K562 (cell line): ENCODE data around the gene GJB4.

Experiments used
- ASH1L ChIP-seq: fragments of 450-650 bp; IDR thresholded peaks from 2 replicates; pipeline ENCODE4 v1.6.1; 2018; ENCODE audit warnings: borderline replicate concordance, mild to moderate bottlenecking, low read depth; ENCODE audit not compliant: partially characterized antibody
- BRCA1 ChIP-seq, 2 experiments: fragments of 450-650 bp in 1 of 2; sonication (generic) in 1 of 2; formaldehyde crosslinking in 1 of 2; IDR thresholded peaks; 2 replicates each; pipeline versions ENCODE4 v1.5.0 to v1.6.1; 2017 to 2020; ENCODE audit warnings: mild to moderate bottlenecking in 1 of 2, missing genetic modification reagents in 1 of 2
- ETV5 ChIP-seq: sonication (generic); formaldehyde crosslinking; IDR thresholded peaks from 2 replicates; pipeline ENCODE4 v1.4.0; 2020; ENCODE audit warnings: low read depth, mild to moderate bottlenecking, missing genetic modification reagents
- MXI1 ChIP-seq: IDR thresholded peaks from 2 replicates; pipeline ENCODE4 v1.6.1; 2011; ENCODE audit warnings: low read depth, mild to moderate bottlenecking, improper control_type of control experiment, low read length
- NKRF ChIP-seq: fragments of 450-650 bp; IDR thresholded peaks from 2 replicates; pipeline ENCODE4 v1.6.1; 2016; ENCODE audit warnings: borderline replicate concordance
- OTX1 ChIP-seq: fragments of 450-650 bp; formaldehyde crosslinking; IDR thresholded peaks from 2 replicates; pipeline ENCODE4 v1.4.0; 2022; ENCODE audit warnings: mild to moderate bottlenecking
- PTTG1 ChIP-seq: fragments of 450-650 bp; IDR thresholded peaks from 2 replicates; pipeline ENCODE4 v1.6.1; 2016; ENCODE audit warnings: low read depth, mild to moderate bottlenecking, missing genetic modification characterization, missing compliant biosample characterization
- SPI1 ChIP-seq: IDR thresholded peaks from 2 replicates; pipeline ENCODE4 v1.6.1; 2011; ENCODE audit warnings: low read depth, low read length, control low read depth, borderline replicate concordance
- ZNF274 ChIP-seq: IDR thresholded peaks from 2 replicates; pipeline ENCODE4 v1.6.1; 2011; ENCODE audit warnings: low read depth, mild to moderate bottlenecking, low read length, moderate library complexity, borderline replicate concordance
- ZNF384 ChIP-seq: IDR thresholded peaks from 2 replicates; pipeline ENCODE4 v1.6.1; 2012; ENCODE audit warnings: low read depth, low read length, improper control_type of control experiment
- ZZZ3 ChIP-seq: fragments of 450-650 bp; IDR thresholded peaks from 2 replicates; pipeline ENCODE4 v1.6.1; 2016; ENCODE audit warnings: antibody characterized with exemption, mild to moderate bottlenecking, moderate library complexity
- TF ChIP-seq, protein P1 (sequence below): fragments of 450-650 bp; IDR thresholded peaks from 2 replicates; pipeline ENCODE4 v1.6.1; 2017; ENCODE audit warnings: antibody characterized with exemption
- TF ChIP-seq, protein P2 (sequence below): fragments of 250-450 bp; sonication (Bioruptor Pico); IDR thresholded peaks from 2 replicates; pipeline ENCODE4 v1.5.0; 2022; ENCODE audit warnings: mild to moderate bottlenecking

- TF ChIP-seq SPI1, result no peak
- TF ChIP-seq, protein P1, sequence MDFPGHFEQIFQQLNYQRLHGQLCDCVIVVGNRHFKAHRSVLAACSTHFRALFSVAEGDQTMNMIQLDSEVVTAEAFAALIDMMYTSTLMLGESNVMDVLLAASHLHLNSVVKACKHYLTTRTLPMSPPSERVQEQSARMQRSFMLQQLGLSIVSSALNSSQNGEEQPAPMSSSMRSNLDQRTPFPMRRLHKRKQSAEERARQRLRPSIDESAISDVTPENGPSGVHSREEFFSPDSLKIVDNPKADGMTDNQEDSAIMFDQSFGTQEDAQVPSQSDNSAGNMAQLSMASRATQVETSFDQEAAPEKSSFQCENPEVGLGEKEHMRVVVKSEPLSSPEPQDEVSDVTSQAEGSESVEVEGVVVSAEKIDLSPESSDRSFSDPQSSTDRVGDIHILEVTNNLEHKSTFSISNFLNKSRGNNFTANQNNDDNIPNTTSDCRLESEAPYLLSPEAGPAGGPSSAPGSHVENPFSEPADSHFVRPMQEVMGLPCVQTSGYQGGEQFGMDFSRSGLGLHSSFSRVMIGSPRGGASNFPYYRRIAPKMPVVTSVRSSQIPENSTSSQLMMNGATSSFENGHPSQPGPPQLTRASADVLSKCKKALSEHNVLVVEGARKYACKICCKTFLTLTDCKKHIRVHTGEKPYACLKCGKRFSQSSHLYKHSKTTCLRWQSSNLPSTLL, result no peak
- TF ChIP-seq, protein P2, sequence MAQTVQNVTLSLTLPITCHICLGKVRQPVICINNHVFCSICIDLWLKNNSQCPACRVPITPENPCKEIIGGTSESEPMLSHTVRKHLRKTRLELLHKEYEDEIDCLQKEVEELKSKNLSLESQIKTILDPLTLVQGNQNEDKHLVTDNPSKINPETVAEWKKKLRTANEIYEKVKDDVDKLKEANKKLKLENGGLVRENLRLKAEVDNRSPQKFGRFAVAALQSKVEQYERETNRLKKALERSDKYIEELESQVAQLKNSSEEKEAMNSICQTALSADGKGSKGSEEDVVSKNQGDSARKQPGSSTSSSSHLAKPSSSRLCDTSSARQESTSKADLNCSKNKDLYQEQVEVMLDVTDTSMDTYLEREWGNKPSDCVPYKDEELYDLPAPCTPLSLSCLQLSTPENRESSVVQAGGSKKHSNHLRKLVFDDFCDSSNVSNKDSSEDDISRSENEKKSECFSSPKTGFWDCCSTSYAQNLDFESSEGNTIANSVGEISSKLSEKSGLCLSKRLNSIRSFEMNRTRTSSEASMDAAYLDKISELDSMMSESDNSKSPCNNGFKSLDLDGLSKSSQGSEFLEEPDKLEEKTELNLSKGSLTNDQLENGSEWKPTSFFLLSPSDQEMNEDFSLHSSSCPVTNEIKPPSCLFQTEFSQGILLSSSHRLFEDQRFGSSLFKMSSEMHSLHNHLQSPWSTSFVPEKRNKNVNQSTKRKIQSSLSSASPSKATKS (CRISPR knock-in tag), result no peak
- no peak for TF ChIP-seq MXI1
- no peak for TF ChIP-seq PTTG1 (tag)
- no peak for TF ChIP-seq BRCA1 (IDR thresholded peaks at IDR 0.05)
- TF ChIP-seq BRCA1 (CRISPR knock-in tag; IDR thresholded peaks at IDR 0.05), result no peak
- no peak for TF ChIP-seq OTX1 (CRISPR knock-in tag)
- TF ChIP-seq ETV5 (CRISPR knock-in tag), result no peak
- TF ChIP-seq ZNF384, result no peak
- no peak for TF ChIP-seq ZNF274
- TF ChIP-seq ASH1L, result no peak
- no peak for TF ChIP-seq NKRF
- TF ChIP-seq ZZZ3, result no peak
Measured at GRCh38 chr1:34792868-34793727, 33.6 kb downstream of the GJB4 start, which contains the start of gene GJA4.
